CD4-positive, alpha-beta T cell treated with Interleukin-21 for 1 hour (primary cell): ENCODE data around the gene TNNC1.

ENCODE experiments used
- DNase-seq: peaks from one replicate; pipeline ENCODE4 v3.0.0-alpha.2; 2020

The TNNC1 gene

GRCh38 chr3:52453496-52454249 is at the start of gene TNNC1:
TSS of gene TNNC1 (minus strand) at chr3:52454041. CDS start at chr3:52454015, 26 bp downstream.
- no peak for DNase-seq

- no peak for DNase-seq
Measured at GRCh38 chr3:52502808-52503350, 49.0 kb upstream of the TNNC1 start.

DNA sequence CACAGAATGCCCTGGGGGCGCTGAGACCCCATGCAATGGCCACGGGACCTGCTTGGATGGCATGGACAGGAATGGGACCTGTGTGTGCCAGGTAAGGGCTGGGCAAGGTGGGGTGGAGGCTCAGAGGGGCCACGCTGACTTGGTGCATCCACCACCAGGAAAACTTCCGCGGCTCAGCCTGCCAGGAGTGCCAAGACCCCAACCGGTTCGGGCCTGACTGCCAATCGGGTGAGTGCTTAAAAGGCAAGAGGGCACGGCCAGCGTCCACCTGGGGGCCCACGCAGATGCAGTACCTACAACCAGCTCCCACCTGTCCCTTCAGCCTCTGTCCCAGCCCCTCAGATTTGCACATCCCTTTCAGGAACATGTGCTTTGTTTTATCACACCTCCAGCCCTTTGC is 48.2 kb upstream of the TNNC1 start:
- DNase-seq, result no peak

- DNase-seq, result no peak
Measured at GRCh38 chr3:52501046-52501445, 47.2 kb upstream of the TNNC1 start.

- DNase-seq, result peak; percentile 28
Measured at GRCh38 chr3:52498137-52499054, 44.6 kb upstream of the TNNC1 start.

DNA sequence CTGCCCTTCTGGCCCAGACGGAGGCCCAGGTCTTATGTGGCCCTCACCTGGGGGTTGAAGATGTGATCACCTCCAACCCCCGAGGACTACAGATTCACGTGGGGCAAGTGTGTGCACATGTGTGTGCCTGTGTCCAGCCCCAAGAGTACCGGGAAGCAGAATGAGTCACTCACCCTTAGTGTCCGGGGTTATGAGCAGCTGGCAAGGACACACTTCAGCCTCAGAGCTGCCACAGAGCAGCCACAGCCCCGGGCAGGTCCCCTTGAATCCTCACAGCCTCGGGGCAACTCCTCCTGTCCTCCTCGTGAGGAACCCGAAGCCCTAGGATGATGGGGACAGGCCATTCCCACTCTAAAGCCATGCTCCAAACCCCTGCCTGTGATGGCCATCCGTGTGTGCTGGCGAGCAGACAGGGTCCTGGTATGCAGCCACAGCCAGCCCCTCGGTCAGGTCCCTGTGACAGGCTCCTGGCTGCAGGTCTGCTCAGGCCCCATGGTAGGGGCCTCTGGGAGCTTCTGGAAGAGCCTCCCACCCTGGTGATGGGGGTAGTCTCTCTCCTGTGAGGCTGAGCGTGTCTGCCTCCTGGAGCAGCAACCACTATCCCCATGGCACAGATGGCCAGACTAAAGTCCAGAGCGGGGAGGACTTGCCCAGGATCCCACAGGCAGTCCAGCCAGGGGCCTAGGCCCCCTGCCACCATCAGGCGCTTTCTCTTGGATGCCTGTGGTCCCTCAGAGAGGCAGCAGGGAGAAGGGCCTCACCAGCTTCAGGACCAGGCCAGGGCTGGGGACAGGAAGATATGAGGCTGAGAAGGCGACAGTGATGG is 42.1 kb upstream of the TNNC1 start:
- DNase-seq, result no peak

DNA sequence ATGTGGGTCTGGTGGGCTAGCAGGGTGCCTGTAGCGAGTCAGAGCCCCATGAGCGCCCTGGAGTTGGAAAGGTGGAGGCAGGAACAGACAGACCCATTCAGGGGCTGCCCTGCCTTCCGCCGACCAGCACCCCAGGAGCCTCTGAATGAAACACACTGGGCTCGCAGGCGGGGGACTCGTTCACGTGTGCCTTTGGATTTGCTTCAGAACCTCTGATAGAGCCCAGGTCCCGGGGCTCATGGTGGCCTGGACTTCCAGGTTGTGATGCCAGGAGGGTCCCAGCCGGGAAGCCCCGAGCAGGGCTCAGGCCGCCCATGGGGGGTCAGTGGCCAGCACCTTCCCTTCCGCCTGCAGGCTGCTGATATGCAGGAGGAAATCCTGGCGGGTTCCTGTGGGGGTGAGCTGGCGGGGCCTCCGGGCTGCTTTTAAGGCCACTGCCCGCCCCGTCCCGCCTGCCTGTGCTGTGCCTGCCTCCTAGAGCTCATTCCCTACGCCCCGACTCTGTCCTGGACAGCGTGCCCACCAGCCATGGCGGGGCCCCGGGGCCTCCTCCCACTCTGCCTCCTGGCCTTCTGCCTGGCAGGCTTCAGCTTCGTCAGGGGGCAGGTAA is 41.1 kb upstream of the TNNC1 start, which contains the start of gene STAB1:
TSS of gene STAB1 (plus strand) at position 453 of the 610 bp plus-strand sequence. CDS start at position 529, 76 bp downstream.
- DNase-seq, result no peak

- no peak for DNase-seq
Measured at GRCh38 chr3:52494445-52494844, 40.6 kb upstream of the TNNC1 start.

GRCh38 chr3:52493232-52494017 is 39.6 kb upstream of the TNNC1 start:
- no peak for DNase-seq

GRCh38 chr3:52492059-52492458 is 38.2 kb upstream of the TNNC1 start:
- no peak for DNase-seq

GRCh38 chr3:52490939-52491526 is 37.2 kb upstream of the TNNC1 start:
- DNase-seq, result no peak

DNA sequence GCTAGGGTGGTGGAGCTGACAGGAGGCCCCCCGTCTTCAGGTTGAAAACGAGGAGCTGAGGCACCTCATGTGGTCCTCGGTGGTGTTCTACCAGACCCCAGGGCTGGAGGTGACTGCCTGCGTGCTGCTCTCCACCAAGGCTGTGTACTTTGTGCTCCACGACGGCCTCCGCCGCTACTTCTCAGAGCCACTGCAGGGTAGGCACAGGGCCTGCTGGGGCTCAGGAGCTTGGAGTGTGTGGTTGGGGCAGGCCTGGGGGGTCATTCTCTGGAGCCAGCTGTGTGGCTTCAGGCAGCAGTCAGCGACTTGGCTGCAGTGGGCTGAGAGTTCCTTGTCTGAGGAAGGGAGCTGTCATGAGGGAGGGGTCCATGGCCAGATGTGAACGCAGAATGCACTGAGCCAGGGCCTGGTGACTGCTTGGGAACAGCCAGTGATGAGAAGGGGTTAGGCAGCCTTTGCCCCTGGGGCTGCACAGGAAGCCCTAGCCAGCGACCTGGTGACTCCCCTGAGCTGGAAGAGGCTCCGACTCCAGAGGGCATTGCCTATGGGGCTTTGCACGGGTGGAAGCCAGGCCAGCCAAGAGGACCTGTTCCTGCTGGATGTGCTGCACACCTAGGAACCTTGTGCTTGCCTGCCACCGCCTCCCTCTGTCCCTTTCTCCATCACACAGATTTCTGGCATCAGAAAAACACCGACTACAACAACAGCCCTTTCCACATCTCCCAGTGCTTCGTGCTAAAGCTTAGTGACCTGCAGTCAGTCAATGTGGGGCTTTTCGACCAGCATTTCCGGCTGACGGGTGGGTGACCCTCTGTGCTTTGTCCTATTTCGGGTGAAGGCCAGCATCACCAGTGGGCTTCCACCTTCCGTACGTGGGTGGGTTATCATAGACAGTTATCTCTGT is 36.4 kb upstream of the TNNC1 start:
- no peak for DNase-seq

- DNase-seq, result no peak
Measured at GRCh38 chr3:52489453-52489852, 35.6 kb upstream of the TNNC1 start.

DNA sequence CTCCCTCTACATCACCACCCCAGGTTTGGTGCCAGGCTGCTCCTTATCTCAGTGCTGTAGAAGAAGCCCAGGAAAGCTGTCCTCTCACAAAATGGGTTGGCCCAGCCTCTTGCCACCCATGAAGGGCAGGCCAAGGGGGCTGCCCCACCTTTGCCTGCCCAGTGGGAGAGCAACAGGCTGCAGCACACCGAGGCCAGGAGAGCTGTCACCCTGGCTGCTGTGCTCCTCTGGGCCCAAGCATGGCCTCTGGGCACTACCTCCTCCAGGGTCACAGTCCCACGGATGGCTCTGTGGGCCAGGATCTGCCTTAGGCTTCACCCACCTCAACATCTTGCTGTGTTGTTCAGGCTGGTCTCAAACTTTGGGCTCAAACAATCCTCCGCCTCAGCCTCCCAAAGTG is 34.9 kb upstream of the TNNC1 start:
- no peak for DNase-seq

DNA sequence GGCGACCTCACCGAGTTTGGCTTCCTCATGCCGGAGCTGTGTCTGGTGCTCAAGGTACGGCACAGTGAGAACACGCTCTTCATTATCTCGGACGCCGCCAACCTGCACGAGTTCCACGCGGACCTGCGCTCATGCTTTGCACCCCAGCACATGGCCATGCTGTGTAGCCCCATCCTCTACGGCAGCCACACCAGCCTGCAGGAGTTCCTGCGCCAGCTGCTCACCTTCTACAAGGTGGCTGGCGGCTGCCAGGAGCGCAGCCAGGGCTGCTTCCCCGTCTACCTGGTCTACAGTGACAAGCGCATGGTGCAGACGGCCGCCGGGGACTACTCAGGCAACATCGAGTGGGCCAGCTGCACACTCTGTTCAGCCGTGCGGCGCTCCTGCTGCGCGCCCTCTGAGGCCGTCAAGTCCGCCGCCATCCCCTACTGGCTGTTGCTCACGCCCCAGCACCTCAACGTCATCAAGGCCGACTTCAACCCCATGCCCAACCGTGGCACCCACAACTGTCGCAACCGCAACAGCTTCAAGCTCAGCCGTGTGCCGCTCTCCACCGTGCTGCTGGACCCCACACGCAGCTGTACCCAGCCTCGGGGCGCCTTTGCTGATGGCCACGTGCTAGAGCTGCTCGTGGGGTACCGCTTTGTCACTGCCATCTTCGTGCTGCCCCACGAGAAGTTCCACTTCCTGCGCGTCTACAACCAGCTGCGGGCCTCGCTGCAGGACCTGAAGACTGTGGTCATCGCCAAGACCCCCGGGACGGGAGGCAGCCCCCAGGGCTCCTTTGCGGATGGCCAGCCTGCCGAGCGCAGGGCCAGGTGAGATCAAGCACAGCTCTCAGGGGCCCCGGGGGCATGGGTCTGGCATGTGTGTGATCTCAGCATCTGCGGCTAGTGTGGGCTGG is 34.2 kb upstream of the TNNC1 start:
- DNase-seq, result no peak

DNA sequence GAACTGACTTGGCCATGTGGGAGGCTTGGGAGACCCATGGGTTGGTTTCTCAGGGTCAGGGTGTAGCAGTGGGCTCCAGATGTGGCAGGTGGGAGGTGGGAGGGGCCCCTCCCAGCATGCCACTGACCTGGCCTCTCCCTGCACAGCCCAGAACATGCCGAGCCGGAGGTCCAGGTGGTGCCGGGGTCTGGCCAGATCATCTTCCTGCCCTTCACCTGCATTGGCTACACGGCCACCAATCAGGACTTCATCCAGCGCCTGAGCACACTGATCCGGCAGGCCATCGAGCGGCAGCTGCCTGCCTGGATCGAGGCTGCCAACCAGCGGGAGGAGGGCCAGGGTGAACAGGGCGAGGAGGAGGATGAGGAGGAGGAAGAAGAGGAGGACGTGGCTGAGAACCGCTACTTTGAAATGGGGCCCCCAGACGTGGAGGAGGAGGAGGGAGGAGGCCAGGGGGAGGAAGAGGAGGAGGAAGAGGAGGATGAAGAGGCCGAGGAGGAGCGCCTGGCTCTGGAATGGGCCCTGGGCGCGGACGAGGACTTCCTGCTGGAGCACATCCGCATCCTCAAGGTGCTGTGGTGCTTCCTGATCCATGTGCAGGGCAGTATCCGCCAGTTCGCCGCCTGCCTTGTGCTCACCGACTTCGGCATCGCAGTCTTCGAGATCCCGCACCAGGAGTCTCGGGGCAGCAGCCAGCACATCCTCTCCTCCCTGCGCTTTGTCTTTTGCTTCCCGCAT is 33.4 kb upstream of the TNNC1 start:
- no peak for DNase-seq

DNA sequence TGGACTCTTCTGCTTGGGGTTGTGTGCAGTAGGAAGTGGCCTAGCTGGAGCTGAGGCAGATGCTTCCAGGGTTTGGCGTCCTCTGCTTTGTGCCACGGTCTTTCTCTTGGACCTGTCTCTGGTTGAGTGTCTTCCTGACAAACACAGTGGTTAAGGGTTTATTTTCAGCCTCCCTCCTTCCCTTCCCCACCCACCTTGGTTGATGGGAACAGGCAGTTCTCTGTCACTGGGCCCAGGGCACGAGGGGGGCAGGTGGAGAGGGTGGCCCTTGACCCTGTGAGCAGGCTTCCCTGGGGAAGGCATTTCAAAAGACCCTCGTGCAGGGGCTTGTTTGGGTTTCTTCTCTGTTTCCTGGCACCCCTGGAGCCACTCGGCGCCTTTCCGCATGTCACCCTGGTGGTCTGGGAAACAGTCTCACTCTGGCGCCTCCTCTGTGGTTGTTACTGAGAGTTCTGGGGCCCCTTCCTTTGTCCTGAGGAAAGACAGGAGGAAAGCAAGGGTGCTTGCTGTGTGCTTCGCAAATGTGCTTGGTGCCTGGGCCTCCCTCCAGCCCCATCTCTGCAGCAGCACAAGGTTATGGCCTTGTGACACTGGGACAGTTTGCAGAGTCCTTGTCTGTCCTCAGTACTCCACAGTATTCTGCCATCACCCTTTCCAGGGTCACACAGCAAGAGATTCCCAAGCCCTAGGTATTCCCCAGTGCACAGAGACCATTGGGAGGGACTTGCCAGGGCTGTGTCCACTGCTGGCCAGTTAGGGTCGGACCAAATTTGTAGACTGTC is 31.0 kb upstream of the TNNC1 start:
- no peak for DNase-seq
